ENCODE measurements around the gene EPHA4.

Gene EPHA4

GRCh38 chr2:221527776-221528309 is 44.3 kb downstream of the EPHA4 start:
- no peak overlapping the region for H3K27ac ChIP-seq (ENCODE audit: low read length)
- no peaks in the 10 kb centered on the region for H3K9me3 ChIP-seq (ENCODE audit: insufficient read depth, low read length)
- no peak overlapping the region for H3K9ac ChIP-seq (ENCODE audit: low read length)
- no peaks in the 10 kb centered on the region for H4K20me1 ChIP-seq (ENCODE audit: insufficient read depth, low read length)
- H3K4me1 ChIP-seq (ENCODE audit: low read length) = peaks cover 17% of the 10 kb centered on the region
- H3K79me2 ChIP-seq (ENCODE audit: low read length) = no peaks in the 10 kb centered on the region
- H3K36me3 ChIP-seq (replicated peaks; ENCODE audit: low read depth, low read length) = no peaks in the 10 kb centered on the region
- no peak overlapping the region for H3K4me2 ChIP-seq (ENCODE audit: low read length)
- H3K4me3 ChIP-seq (ENCODE audit: low read length) = no peak overlapping the region
- TF ChIP-seq CTCF (IDR thresholded peaks at IDR 0.05; ENCODE audit: low read depth, low read length) = no peak
- no peak for TF ChIP-seq EZH2phosphoT487 (IDR thresholded peaks at IDR 0.05; ENCODE audit: low read depth)
- H3K27me3 ChIP-seq (ENCODE audit: low read depth, low read length) = no peaks in the 10 kb centered on the region
- H2AFZ ChIP-seq (ENCODE audit: low read depth, low read length) = no peak overlapping the region

- Histone ChIP-seq H3K36me3 (replicated peaks; ENCODE audit: low read depth, low read length) (no peaks in the 10 kb centered on the region), H3K79me2 (ENCODE audit: low read length) (no peaks in the 10 kb centered on the region), H2AFZ (ENCODE audit: low read depth, low read length) (no peak overlapping the region), H3K9ac (ENCODE audit: low read length) (no peak overlapping the region), H3K4me1 (ENCODE audit: low read length) (peaks cover 38% of the 10 kb centered on the region), H3K9me3 (ENCODE audit: insufficient read depth, low read length) (no peaks in the 10 kb centered on the region), H3K27ac (ENCODE audit: low read length) (0 out of 2 replicates have a peak overlapping the region, but pooled peaks have one; percentile 21), H3K27me3 (ENCODE audit: low read depth, low read length) (no peaks in the 10 kb centered on the region), H3K4me2 (ENCODE audit: low read length) (peak overlapping the region; percentile 61), H4K20me1 (ENCODE audit: insufficient read depth, low read length) (no peaks in the 10 kb centered on the region), H3K4me3 (ENCODE audit: low read length) (0 out of 2 replicates have a peak overlapping the region, but pooled peaks have one; percentile 21)
- no peak for TF ChIP-seq EZH2phosphoT487 (IDR thresholded peaks at IDR 0.05; ENCODE audit: low read depth)
- no peak for TF ChIP-seq CTCF (IDR thresholded peaks at IDR 0.05; ENCODE audit: low read depth, low read length)
Measured at GRCh38 chr2:221524158-221524557, 47.9 kb downstream of the EPHA4 start.

- Histone ChIP-seq H3K36me3 (replicated peaks; ENCODE audit: low read depth, low read length) (no peaks in the 10 kb centered on the region), H3K27ac (ENCODE audit: low read length) (peak overlapping the region; percentile 20), H3K4me3 (ENCODE audit: low read length) (no peak overlapping the region), H4K20me1 (ENCODE audit: insufficient read depth, low read length) (no peaks in the 10 kb centered on the region), H3K4me1 (ENCODE audit: low read length) (peaks cover 63% of the 10 kb centered on the region), H3K4me2 (ENCODE audit: low read length) (peak overlapping the region; percentile 72), H3K9me3 (ENCODE audit: insufficient read depth, low read length) (no peaks in the 10 kb centered on the region), H3K79me2 (ENCODE audit: low read length) (no peaks in the 10 kb centered on the region), H3K9ac (ENCODE audit: low read length) (no peak overlapping the region), H2AFZ (ENCODE audit: low read depth, low read length) (no peak overlapping the region), H3K27me3 (ENCODE audit: low read depth, low read length) (no peaks in the 10 kb centered on the region)
- TF ChIP-seq CTCF (IDR thresholded peaks at IDR 0.05; ENCODE audit: low read depth, low read length) (no peak), EZH2phosphoT487 (IDR thresholded peaks at IDR 0.05; ENCODE audit: low read depth) (no peak)
Measured at GRCh38 chr2:221521233-221521845, 50.8 kb downstream of the EPHA4 start.

- no peaks in the 10 kb centered on the region for H4K20me1 ChIP-seq (ENCODE audit: insufficient read depth, low read length)
- H3K27ac ChIP-seq (ENCODE audit: low read length) = no peak overlapping the region
- H3K9me3 ChIP-seq (ENCODE audit: insufficient read depth, low read length) = no peaks in the 10 kb centered on the region
- no peaks in the 10 kb centered on the region for H3K27me3 ChIP-seq (ENCODE audit: low read depth, low read length)
- H3K36me3 ChIP-seq (replicated peaks; ENCODE audit: low read depth, low read length) = no peaks in the 10 kb centered on the region
- H3K4me3 ChIP-seq (ENCODE audit: low read length) = peak overlapping the region; percentile 42; the same call in 1 of the 2 replicates
- H3K4me2 ChIP-seq (ENCODE audit: low read length) = peak overlapping the region; percentile 72
- H3K79me2 ChIP-seq (ENCODE audit: low read length) = no peaks in the 10 kb centered on the region
- no peak overlapping the region for H2AFZ ChIP-seq (ENCODE audit: low read depth, low read length)
- peaks cover 56% of the 10 kb centered on the region for H3K4me1 ChIP-seq (ENCODE audit: low read length)
- 0 out of 2 replicates have a peak overlapping the region, but pooled peaks have one; percentile 10 for H3K9ac ChIP-seq (ENCODE audit: low read length)
- TF ChIP-seq CTCF (IDR thresholded peaks at IDR 0.05; ENCODE audit: low read depth, low read length) (no peak), EZH2phosphoT487 (IDR thresholded peaks at IDR 0.05; ENCODE audit: low read depth) (no peak)
Measured at GRCh38 chr2:221518935-221519625, 53.0 kb downstream of the EPHA4 start.
